ENCODE data around the gene ZC3H7B.
"Not testable (repeated sequence)": the region's sequence is repeated elsewhere in the genome, so short reads cannot be mapped to it uniquely, and the experiment has no call there.

The ZC3H7B gene

GRCh38 chr22:41383085-41383484 lies 81.8 kb downstream of the ZC3H7B start:
- DNase-seq: no peak

- no peak for DNase-seq
These were observed 82.8 kb downstream of the ZC3H7B start for GRCh38 chr22:41384128-41384527.

- DNase-seq: no peak
These were observed 86.0 kb downstream of the ZC3H7B start for GRCh38 chr22:41387341-41387740.

- no peak for DNase-seq
These were observed 92.7 kb downstream of the ZC3H7B start for GRCh38 chr22:41394012-41394356.

GRCh38 chr22:41395531-41396240 lies 94.4 kb downstream of the ZC3H7B start:
- no peak for DNase-seq

- no peak for DNase-seq
These were observed 96.0 kb downstream of the ZC3H7B start for GRCh38 chr22:41397143-41397811.

- DNase-seq: no peak
These were observed 97.6 kb downstream of the ZC3H7B start for GRCh38 chr22:41398921-41399320.

- DNase-seq: no peak
These were observed 100.7 kb downstream of the ZC3H7B start for GRCh38 chr22:41401781-41402648.

- DNase-seq: not testable (repeated sequence)
These were observed 101.5 kb downstream of the ZC3H7B start for GRCh38 chr22:41402851-41403250.

GRCh38 chr22:41403532-41404318 lies 102.4 kb downstream of the ZC3H7B start:
- peak; percentile 81 for DNase-seq

- DNase-seq: peak; percentile 33
These were observed 104.3 kb downstream of the ZC3H7B start for GRCh38 chr22:41405588-41405987.

- DNase-seq: no peak
These were observed 105.1 kb downstream of the ZC3H7B start for GRCh38 chr22:41406410-41406809.

- DNase-seq: no peak
These were observed 106.1 kb downstream of the ZC3H7B start for GRCh38 chr22:41407433-41407832.

- DNase-seq: no peak
These were observed 107.3 kb downstream of the ZC3H7B start for GRCh38 chr22:41408665-41409064.

Measured in stimulated activated naive CD4-positive, alpha-beta T cell treated with Interleukin-2 at 50 U/mL for 16 hours (primary cell).